GM19395 (cell line): ENCODE results near the gene LILRA1.
"Not testable (repeated sequence)": the region's sequence is repeated elsewhere in the genome, so short reads cannot be mapped to it uniquely, and the experiment has no call there.

Experiments used
- ATAC-seq: cut with Tn5 transposase; IDR thresholded peaks from one replicate; pipeline ENCODE4 v1.9.1; 2021; ENCODE audit warnings: mild to moderate bottlenecking, moderate library complexity; ENCODE audit not compliant: unreplicated experiment

LILRA1 gene

GRCh38 chr19:54576411-54576976 lies 16.9 kb upstream of the LILRA1 start:
- no peak for ATAC-seq

DNA sequence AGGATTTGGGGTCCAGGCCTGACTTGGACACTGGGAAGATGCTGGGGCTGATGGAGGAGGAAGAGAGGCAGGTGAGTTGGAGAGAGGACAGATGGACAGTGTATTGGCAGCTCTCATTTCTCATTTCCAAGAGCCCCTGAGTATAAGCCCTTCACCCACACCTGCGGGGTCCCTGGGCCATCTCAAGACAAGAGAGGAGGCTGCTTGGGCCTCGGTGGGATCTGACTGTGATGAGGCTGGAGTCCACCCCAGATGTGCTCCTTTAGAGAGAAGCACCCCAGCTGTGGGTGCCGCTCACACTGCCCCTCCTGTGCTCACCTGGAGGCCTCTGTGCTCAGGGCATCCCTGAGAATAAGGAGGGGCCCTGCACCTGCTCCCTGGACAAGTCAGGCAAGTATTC lies 16.1 kb upstream of the LILRA1 start:
- ATAC-seq: no peak

DNA sequence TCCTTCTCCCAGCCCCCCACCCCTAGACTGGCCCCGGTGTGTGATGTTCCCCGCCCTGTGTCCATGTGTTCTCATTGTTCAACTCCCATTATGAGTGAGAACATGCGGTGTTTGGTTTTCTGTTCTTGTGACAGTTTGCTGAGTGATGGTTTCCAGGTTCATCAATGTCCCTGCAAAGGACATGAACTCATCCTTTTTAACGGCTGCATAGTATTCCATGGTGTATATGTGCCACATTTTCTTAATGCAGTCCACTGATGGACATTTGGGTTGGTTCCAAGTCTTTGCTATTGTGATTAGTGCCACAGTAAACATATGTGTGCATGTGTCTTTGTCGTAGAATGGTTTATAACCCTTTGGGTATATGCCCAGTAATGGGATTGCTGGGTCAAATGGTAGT lies 15.2 kb upstream of the LILRA1 start:
- ATAC-seq: not testable (repeated sequence)

- ATAC-seq: no peak
Observed at GRCh38 chr19:54586397-54586796, 7.0 kb upstream of the LILRA1 start.

DNA sequence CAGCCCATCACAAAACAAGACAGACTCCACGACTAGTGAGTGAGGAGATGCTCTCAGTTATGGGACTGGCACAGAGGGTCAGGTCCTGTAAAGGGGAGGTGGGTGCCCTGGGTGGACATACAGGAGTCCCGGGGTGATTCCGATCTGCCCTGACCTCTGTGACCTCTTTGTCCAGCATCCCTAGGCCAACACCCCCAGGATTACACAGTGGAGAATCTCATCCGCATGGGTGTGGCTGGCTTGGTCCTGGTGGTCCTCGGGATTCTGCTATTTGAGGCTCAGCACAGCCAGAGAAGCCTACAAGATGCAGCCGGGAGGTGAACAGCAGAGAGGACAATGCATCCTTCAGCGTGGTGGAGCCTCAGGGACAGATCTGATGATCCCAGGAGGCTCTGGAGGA lies 6.4 kb upstream of the LILRA1 start:
- ATAC-seq: no peak

DNA sequence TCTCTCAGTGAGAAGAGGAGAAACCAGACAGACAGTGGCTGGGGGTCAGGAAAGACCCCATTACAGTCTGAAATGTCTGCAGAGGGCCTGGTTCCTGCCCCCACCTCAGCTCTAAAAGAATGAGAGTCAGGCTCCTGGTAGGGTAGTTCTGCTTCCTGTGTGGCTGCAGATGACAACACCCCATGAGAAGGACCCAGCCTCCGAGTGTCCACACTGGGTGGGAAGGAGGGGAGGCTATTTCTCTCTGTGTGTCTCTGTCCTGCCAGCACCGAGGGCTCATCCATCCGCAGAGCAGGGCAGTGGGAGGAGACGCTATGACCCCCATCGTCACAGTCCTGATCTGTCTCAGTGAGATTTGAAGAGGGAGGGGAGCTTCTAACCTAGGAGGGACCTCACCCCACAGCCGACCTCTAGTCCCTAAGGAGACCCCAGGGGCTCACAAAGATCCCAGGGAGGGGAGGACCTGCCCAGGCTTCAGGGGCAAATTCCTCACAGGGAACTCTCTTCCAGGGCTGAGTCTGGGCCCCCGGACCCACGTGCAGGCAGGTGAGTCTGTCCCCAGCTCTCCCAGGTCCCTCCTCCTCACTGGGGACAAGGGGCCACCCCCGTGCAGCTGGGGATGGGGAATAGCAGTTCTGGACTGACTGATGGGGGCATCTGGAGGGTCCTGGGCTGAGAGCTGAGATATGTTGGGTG lies 647 bp downstream of the LILRA1 start:
- ATAC-seq: not testable (repeated sequence)

GRCh38 chr19:54594737-54595136 lies 1.3 kb downstream of the LILRA1 start:
- no peak for ATAC-seq

- ATAC-seq: not testable (repeated sequence)
Observed at GRCh38 chr19:54595680-54596436, 2.4 kb downstream of the LILRA1 start.

- no peak for ATAC-seq
Observed at GRCh38 chr19:54600212-54600611, 6.8 kb downstream of the LILRA1 start.

- ATAC-seq: no peak
Observed at GRCh38 chr19:54606230-54606629, 12.8 kb downstream of the LILRA1 start.

GRCh38 chr19:54606891-54607784 lies 13.7 kb downstream of the LILRA1 start:
- no peak for ATAC-seq

- ATAC-seq: no peak
Observed at GRCh38 chr19:54607785-54608150, 14.3 kb downstream of the LILRA1 start.

DNA sequence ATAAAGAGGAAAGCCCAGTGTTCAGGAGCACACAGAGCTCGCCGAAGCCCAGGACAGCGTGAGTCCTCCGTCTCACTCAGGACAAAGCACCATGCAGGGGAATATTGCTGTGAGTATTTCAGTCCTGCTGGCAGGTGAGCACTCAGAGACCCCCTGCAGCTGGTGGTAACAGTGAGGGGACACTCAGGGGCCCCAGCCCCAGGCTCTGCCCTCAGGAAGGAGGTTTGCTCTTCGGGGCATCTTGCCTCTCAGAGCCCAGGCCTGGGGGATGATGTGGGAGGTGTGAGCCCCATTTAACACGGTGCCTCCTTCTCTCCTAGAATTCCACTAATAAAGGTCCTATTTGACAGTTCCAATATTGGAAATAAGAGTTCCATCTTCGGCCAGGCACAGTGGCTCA lies 14.8 kb downstream of the LILRA1 start:
- no peak for ATAC-seq

DNA sequence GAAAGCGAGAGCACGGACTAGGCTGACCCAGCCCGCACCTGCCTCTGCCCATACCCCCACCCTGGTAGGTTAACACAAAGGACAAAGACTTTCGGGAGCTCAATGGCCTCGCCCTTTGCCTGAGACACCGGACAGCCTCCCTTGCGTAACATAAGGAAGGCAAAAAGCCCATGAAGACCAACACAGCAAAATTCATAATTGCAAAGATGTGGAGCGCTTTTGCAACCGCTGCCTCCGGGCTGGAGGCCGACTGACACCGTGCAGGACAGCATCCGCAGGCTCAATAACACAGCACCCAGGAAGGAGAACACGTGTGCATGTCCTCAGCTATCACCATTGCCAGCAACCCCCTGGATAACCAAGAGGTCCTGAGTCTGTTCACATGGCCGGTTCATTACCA lies 15.4 kb downstream of the LILRA1 start:
- no peak for ATAC-seq

DNA sequence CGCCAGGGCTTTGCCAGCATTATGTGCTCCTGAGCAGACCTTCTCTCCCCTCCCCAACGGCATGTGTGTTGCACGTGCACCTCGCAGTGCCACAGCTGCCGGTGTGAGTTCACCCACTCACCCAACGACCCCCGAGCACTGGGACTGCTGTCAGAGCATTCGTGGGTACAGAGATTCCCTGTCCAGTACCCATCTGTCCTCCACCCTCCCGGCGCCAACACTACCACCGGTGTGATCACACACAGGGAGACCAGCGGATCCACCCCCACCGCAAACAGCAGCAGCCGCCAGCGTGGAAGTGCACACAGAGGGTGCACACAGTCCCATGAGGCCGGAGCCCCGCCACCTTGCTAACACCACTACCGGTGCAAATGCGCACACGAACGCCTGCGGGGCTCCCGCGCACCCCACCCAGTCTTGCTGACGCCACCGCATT lies 15.9 kb downstream of the LILRA1 start:
- no peak for ATAC-seq

GRCh38 chr19:54612428-54612827 lies 19.0 kb downstream of the LILRA1 start:
- no peak for ATAC-seq

DNA sequence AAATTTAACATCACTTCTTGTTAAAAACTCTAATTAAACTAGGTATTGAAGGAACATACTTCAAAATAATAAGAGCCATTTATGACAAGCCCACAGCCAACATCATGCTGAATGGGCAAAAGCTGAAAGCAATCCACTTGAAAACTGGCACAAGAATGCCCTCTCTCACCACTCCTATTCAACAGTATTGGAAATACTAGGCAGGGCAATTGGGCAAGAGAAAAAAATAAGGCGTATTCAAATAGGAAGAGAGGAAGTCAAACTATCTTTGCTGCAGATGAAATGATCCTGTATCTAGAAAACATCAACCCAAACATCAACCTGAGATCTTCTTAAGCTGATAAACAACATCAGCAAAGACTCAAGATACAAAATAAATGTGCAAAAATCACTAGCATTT lies 21.3 kb downstream of the LILRA1 start:
- no peak for ATAC-seq

GRCh38 chr19:54616057-54616456 lies 22.6 kb downstream of the LILRA1 start:
- ATAC-seq: no peak

DNA sequence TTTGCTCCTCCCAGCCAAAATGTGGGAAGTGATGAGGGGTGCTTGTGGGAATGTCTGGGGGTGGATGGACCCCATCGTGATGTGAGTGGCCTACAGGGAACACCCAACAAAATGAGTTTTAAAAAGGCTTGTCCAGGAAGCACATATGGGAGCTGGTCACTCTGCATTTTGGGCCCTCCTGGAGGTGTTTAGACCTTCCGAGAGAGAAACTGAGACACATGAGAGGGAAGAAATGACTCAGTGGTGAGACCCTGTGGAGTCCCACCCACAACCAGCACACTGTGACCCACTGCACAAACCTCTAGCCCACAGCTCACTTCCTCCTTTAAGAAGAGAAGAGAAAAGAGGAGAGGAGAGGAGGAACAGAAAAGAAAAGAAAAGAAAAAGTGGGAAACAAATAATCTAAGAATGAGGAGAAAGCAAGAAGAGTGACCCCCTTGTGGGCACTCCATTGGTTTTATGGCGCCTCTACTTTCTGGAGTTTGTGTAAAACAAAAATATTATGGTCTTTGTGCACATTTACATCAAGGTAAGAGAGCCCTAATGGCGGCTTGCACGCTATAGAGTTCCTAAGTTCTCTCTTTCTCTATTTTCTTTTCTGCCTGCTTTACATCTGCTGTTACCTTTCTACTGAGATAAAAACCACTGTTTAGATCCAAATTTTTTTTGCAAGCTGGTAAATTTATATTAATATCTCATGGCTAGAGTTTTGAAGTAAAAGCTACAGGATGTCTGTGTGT lies 23.6 kb downstream of the LILRA1 start:
- peak; percentile 84 for ATAC-seq

DNA sequence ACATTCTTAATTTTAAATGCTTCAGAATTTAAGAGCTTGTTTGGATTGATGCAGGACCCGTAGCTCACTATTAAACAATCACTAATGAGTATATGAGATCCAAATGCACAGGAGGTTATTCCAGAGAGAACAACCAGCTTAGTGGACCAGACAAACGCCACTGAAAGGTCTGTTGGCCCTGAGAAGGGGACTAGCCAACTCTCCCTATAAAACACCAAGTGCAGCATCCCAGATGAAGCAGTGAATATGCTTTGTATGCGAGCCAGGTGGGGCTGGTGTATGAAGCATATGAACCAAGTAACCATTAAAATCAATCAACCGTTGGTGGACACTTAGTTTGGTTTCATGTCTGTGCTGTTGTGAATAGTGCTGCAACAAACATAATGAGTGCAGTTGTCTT lies 27.0 kb downstream of the LILRA1 start:
- ATAC-seq: no peak
